ENCODE results near the gene TRANK1. TPM values are rescaled to one million over a fixed set of nuclear protein-coding genes. Genes with fewer than 3 reads are reported as not detected.

Gene TRANK1
- total and polyA plus RNA-seq, 2 of the 4 experiments (the other 2 are of a cell fraction), result 7.9 to 12.7 TPM

DNA sequence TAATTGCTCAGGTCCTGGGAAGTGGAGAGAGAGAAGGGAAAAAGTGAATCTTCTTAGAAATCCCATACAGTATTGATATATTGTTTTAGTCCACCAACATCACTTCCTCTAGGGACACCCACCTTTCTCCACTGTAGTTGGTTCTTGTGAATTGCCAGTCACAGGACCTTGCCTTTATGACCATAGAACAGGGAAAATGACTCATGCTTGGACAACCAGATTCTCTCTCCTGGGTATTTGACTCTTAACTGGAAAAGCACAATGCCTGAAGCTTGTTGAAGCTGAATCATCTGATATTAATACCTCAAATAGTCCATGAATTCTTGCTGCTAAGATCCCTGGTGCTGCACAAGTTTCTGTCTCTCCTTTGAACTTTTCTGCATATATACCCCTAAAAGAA is 148.0 kb downstream of the TRANK1 start:
- no peak overlapping the region for H2BK5ac ChIP-seq (ENCODE audit: low read depth, low read length, poor library complexity, severe bottlenecking)
- no peak overlapping the region for H2BK15ac ChIP-seq (ENCODE audit: low read depth, low read length)
- dilution Hi-C loops (cut with HindIII; ENCODE audit: low sequenced_read_pairs, unreplicated experiment), result no loop called here
- H2AK9ac ChIP-seq (replicated peaks; ENCODE audit: low read depth, low read length, poor library complexity), result no peak overlapping the region
- H3K18ac ChIP-seq (ENCODE audit: low read depth, low read length), result no peak overlapping the region
- no peak overlapping the region for H2BK20ac ChIP-seq (ENCODE audit: low read depth, low read length)
- H4K8ac ChIP-seq (ENCODE audit: low read depth in 2 of 2, low read length in 2 of 2), result no peak overlapping the region
- no peaks in the 10 kb centered on the region for H3K79me1 ChIP-seq (ENCODE audit: low read depth in 1 of 2, low read length in 2 of 2)
- H3K14ac ChIP-seq (replicated peaks; ENCODE audit: low read depth, low read length), result no peak overlapping the region
- no peaks in the 10 kb centered on the region for H3K27me3 ChIP-seq (ENCODE audit: control insufficient read depth, insufficient read depth, low read length)
- no peak overlapping the region for H4K91ac ChIP-seq (ENCODE audit: insufficient read depth, low read depth, low read length)
- ATAC-seq (ENCODE audit: low read depth) (no peak), DNase-seq (peak; percentile 37)
- H3K4me2 ChIP-seq (ENCODE audit: low read depth, low read length), result no peak overlapping the region
- TF ChIP-seq RCOR1 (IDR thresholded peaks at IDR 0.05; ENCODE audit: insufficient replicate concordance, low read length) (no peak), RFX5 (IDR thresholded peaks at IDR 0.05; ENCODE audit: low read depth, low read length) (no peak), NFE2L2 (IDR thresholded peaks at IDR 0.05; ENCODE audit: low read depth, low read length) (no peak), FOS (IDR thresholded peaks at IDR 0.05; ENCODE audit: low read depth, low read length) (no peak), SMC3 (IDR thresholded peaks at IDR 0.05; ENCODE audit: low read depth, low read length) (no peak), MAZ (IDR thresholded peaks at IDR 0.05; ENCODE audit: borderline replicate concordance, low read depth, low read length) (no peak), POLR2A (IDR thresholded peaks at IDR 0.05; ENCODE audit: low read depth, low read length) (no peak), CHD1 (IDR thresholded peaks at IDR 0.05; ENCODE audit: low read depth, low read length) (no peak), BHLHE40 (IDR thresholded peaks at IDR 0.05; ENCODE audit: low read depth, low read length) (no peak), RAD21 (IDR thresholded peaks at IDR 0.05; ENCODE audit: low read length) (no peak), USF2 (IDR thresholded peaks at IDR 0.05; ENCODE audit: low read depth, low read length) (no peak), CEBPB (IDR thresholded peaks at IDR 0.05; ENCODE audit: low read depth, low read length) (no peak), ELK1 (IDR thresholded peaks at IDR 0.05; ENCODE audit: borderline replicate concordance, low read depth, low read length) (no peak)
- TF ChIP-seq, protein P1, sequence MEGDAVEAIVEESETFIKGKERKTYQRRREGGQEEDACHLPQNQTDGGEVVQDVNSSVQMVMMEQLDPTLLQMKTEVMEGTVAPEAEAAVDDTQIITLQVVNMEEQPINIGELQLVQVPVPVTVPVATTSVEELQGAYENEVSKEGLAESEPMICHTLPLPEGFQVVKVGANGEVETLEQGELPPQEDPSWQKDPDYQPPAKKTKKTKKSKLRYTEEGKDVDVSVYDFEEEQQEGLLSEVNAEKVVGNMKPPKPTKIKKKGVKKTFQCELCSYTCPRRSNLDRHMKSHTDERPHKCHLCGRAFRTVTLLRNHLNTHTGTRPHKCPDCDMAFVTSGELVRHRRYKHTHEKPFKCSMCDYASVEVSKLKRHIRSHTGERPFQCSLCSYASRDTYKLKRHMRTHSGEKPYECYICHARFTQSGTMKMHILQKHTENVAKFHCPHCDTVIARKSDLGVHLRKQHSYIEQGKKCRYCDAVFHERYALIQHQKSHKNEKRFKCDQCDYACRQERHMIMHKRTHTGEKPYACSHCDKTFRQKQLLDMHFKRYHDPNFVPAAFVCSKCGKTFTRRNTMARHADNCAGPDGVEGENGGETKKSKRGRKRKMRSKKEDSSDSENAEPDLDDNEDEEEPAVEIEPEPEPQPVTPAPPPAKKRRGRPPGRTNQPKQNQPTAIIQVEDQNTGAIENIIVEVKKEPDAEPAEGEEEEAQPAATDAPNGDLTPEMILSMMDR (conservative IDR thresholded peaks at IDR 0.05; ENCODE audit: low read depth, low read length), result no peak
- no peak overlapping the region for H3K4me3 ChIP-seq (ENCODE audit: insufficient read depth, low read depth, low read length)
- no peaks in the 10 kb centered on the region for H3K4me1 ChIP-seq (ENCODE audit: control insufficient read depth, insufficient read depth, low read length)
- no peak overlapping the region for H3K23ac ChIP-seq (ENCODE audit: low read depth, low read length)
- no peaks in the 10 kb centered on the region for H3K9me3 ChIP-seq (ENCODE audit: control insufficient read depth, insufficient read depth, low read length)
- CTCF ChIA-PET, result interaction anchor here (0.8 kb wide), 1 partner anchor 126 kb away, joined by 3 read pairs; no protein-coding TSS in a partner anchor
- no TSS peak for BruUV-seq (replicated peaks)
- POLR2A ChIA-PET (ENCODE audit: unreplicated experiment), result no interaction called here
- no peaks in the 10 kb centered on the region for H3K36me3 ChIP-seq (ENCODE audit: control insufficient read depth, insufficient read depth, low read length)
- no peaks in the 10 kb centered on the region for H4K20me1 ChIP-seq (ENCODE audit: insufficient read depth, low read length)
- no peak overlapping the region for H3K56ac ChIP-seq (ENCODE audit: extremely low read depth, insufficient read depth, low read length)
- no peak overlapping the region for H3K9ac ChIP-seq (ENCODE audit: low read depth, low read length)
- H3K27ac ChIP-seq (ENCODE audit: insufficient read depth, low read length), result no peak overlapping the region
- intact Hi-C loops (cut with micrococcal nuclease), result no loop called here
- no peaks in the 10 kb centered on the region for H3K9me1 ChIP-seq (ENCODE audit: insufficient read depth, low read length)
- H2AK5ac ChIP-seq (ENCODE audit: low read depth, low read length), result no peak overlapping the region
- no peak overlapping the region for H3K4ac ChIP-seq (ENCODE audit: low read depth, low read length)
- H2AFZ ChIP-seq (replicated peaks; ENCODE audit: low read length, poor library complexity), result no peak overlapping the region
- no peak overlapping the region for H4K5ac ChIP-seq (ENCODE audit: low read depth, low read length)
- in situ Hi-C loops (cut with MboI; ENCODE audit: low sequenced_read_pairs), result no loop called here
- no peak overlapping the region for H2BK120ac ChIP-seq (ENCODE audit: low read depth, low read length)

Data from IMR-90 (cell line).